ENCODE measurements around the gene CLIC4.
"Not testable (repeated sequence)": the region's sequence is repeated elsewhere in the genome, so short reads cannot be mapped to it uniquely, and the experiment has no call there.

Gene CLIC4

GRCh38 chr1:24714859-24715520 lies 30.3 kb upstream of the CLIC4 start:
- intact Hi-C loops (cut with DNase I), result loop anchor here (1.0 to 10.0 kb wide), 2 partner anchors 30 to 70 kb away; partner anchors contain the start of genes CLIC4 and SRRM1
- peak; percentile 79 to 97 (median 90) for DNase-seq

DNA sequence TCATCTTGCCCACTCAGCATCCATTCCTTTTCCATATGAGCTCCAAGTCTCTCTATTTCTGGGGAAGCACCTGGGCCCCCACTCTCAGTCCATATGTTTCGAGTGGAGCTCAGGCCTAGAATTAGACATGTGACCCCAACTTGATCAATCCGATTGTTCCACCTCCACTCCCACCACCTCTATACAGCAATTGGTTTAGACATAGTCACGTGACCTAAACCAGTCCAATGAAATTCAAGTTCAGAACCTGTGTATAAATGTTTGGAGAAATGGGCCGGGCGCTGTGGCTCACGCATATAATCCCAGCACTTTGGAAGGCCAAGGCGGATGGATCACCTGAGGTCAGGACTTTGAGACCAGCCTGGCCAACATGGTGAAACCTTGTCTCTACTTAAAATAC lies 29.6 kb upstream of the CLIC4 start:
- no peak for DNase-seq
- intact Hi-C loops (cut with DNase I), result loop anchor here (1.0 to 10.0 kb wide), 2 partner anchors 30 to 71 kb away; partner anchors contain the start of genes CLIC4 and SRRM1

- peak; percentile 71 to 97 (median 90) for DNase-seq
- intact Hi-C loops (cut with DNase I), result loop anchor here (10.0 kb wide), 1 partner anchor 73 kb away; the partner anchor contains the start of gene SRRM1
Observed at GRCh38 chr1:24717887-24718650, 27.2 kb upstream of the CLIC4 start.

DNA sequence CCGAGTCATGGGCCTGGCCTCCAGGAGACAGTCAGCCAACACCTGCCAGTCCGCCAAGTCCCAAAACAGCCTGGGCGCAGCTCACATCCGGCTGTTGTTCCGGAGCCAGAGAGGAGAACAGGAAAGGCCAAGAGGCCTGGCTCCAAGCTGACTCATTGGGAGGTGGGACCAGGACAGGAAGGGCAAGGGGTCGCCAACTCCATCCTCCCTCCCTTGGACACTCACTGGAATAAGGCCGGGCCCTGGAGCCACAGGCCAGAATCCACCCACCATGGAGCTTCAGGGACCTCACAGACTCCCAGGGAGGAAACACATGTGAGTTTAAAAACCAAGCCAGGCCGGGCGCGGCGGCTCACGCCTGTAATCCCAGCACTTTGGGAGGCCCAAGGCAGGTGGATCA lies 25.1 kb upstream of the CLIC4 start:
- intact Hi-C loops (cut with DNase I), result no loop called here
- DNase-seq, result peak in 12 of 42 donors; percentile 5 to 81 (median 53)

DNA sequence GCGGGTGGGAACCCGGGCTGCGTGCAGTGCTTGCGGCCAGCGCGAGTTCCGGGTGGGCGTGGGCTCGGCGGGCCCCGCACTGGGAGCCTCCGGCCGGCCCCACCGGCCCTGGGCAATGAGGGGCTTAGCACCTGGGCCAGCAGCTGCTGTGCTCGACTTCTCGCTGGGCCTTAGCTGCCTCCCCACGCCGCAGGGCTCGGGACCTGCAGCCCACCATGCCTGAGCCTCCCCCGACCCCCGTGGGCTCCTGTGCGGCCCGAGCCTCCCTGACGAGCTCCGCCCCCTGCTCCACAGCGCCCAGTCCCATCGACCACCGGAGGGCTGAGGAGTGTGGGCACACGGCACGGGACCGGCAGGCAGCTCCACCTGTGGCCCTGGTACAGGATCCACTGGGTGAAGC lies 23.7 kb upstream of the CLIC4 start:
- intact Hi-C loops (cut with DNase I), result no loop called here

DNA sequence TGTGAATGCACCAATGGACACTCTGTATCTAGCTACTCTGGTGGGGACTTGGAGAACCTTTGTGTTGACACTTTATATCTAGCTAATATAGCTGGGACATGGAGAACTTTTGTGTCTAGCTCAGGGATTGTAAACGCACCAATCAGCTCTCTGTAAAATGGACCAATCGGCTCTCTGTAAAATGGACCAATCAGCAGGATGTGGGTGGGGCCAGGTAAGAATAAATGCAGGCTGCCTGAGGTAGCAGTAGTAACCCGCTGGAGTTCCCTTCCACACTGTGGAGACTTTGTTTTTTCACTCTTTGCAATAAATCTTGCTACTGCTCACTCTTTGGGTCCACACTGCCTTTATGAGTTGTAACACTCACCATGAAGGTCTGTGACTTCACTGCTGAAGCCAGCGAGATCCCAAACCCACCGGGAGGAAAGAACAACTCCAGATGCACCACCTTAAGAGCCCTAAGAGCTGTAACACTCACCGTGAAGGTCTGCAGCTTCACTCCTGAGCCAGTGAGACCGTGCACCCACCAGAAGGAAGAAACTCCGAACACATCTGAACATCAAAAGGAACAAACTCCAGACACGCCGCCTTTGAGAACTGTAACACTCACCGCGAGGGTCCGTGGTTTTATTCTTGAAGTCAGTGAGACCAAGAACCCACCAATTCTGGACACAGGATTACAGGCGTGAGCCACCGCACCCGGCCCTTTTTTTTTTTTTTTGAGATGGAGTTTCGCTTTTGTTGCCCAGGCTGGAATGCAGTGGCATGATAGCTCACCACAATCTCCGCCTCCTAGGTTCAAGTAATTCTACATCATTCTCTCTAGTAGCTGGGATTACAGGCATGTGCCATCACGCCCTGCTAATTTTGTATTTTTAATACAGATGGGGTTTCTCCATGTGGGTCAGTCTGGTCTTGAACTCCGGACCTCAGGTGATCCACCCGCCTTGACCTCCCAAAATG lies 22.9 kb upstream of the CLIC4 start:
- intact Hi-C loops (cut with DNase I); DNase-seq: not testable (repeated sequence)

More for the DNA sequence above, 23.7 kb upstream of the CLIC4 start:
- no peak for DNase-seq

GRCh38 chr1:24724345-24725208 lies 20.7 kb upstream of the CLIC4 start:
- DNase-seq, result peak in 16 of 42 donors; percentile 13 to 83 (median 49)
- intact Hi-C loops (cut with DNase I), result no loop called here

DNA sequence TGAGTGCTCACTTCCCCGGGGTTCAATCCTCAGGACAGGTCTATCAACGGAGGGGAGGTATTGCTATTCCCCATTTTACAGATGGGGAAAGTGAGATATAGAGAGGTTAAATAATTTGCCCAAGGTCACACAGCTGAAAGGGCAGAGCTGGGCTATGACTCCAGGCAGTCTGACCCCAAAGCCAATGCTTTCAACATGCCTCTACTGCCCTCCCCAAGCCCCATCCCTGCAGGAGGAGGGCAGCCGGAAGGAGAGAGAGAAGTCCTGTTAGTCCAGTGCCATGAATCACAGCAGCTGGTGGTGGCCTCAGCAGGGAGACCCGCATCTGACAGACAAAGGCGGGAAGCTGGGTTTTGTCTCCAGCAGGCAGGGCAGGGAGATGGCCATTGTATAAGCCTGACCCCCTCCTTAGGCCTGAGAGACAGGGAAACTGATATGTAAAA lies 20.0 kb upstream of the CLIC4 start:
- DNase-seq, result peak in 10 of 42 donors; percentile 17 to 69 (median 36)
- intact Hi-C loops (cut with DNase I), result no loop called here

DNA sequence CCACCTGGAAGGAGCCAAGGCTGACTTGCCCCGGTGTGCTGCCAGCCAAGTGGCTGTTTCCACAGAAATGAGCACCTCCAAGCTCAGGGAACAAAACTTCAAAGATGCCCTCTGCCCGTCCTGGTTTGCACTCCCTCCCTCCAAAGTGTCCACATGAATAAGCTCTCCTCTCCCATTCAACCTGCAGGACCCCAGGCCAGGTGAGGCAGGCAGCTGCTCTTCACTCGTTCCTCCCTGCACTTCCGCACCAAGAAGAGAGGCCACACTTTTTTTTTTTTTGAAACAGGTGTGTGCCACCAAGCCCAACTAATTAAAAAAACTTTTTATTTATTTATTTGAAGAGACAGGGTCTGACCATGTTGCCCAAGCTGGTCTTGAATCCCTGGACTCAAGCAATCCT lies 18.5 kb upstream of the CLIC4 start:
- DNase-seq, result no peak
- intact Hi-C loops (cut with DNase I), result no loop called here

GRCh38 chr1:24727501-24728216 lies 17.6 kb upstream of the CLIC4 start:
- intact Hi-C loops (cut with DNase I), result no loop called here

GRCh38 chr1:24728982-24729381 lies 16.3 kb upstream of the CLIC4 start:
- intact Hi-C loops (cut with DNase I), result no loop called here
- DNase-seq, result no peak

More at GRCh38 chr1:24727501-24728216, 17.6 kb upstream of the CLIC4 start:
- DNase-seq, result peak in 30 of 42 donors; percentile 24 to 80 (median 50)

- intact Hi-C loops (cut with DNase I), result no loop called here
Observed at GRCh38 chr1:24732186-24732885, 12.9 kb upstream of the CLIC4 start.

DNA sequence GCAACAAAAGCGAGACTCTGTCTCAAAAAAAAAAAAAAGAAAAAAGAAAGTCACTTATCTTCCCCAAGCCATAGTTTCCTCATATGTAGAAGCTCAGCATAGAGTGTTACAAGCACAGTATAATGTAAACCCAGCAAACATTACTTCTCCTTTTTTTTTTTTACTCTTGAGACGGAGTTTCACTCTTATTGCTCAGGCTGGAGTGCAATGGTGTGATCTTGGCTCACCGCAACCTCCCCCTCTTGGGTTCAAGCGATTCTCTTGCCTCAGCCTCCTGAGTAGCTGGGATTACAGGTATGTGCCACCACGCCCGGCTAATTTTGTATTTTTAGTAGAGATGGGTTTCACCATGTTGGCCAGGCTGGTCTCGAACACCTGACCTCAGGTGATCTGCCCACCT lies 11.9 kb upstream of the CLIC4 start:
- intact Hi-C loops (cut with DNase I), result not testable (repeated sequence)

More at GRCh38 chr1:24732186-24732885, 12.9 kb upstream of the CLIC4 start:
- no peak for DNase-seq

GRCh38 chr1:24735156-24735508 lies 10.1 kb upstream of the CLIC4 start:
- intact Hi-C loops (cut with DNase I), result no loop called here
- DNase-seq, result no peak

More for the DNA sequence above, 11.9 kb upstream of the CLIC4 start:
- not testable (repeated sequence) for DNase-seq

DNA sequence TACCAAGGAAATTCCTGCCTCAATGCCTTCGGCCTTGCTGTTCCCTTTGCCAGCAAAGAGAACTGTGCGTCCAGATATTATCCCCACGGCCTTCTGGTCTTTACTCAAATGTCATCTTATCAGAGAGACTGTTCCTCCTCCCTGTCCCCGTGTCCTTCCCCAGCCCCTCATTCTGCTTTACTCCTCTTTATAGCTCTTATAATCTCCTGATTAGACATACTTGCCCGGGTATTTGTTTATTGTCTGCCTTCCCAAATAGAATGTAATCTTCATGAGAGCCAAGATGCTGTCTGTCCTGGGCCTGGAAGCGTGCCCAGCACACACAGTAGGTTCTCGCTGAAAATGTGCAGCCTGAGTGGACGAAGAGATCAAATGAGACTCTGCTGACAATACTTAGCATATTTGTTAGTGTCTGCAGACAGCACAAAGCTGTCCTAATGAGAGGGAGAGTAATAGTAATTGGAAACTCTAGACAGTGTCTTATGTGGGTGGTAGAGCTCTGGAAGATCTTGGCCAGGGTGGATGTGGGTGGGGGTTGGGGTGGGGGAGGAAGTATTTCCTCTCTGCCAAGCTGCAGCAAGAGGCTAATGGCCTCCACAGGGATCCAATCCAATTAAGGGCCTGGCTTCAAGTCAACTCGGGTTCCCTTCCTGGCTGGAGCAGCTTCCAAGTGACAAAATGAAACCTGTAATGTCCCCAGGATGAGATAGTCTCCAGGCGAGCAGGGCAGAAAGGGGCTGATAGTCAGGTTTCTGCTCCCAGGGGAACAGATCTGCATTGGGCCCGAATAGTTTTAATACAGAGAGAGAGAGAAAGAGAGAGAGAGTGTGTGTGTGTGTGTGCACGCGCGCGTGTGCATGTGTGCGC lies 9.5 kb upstream of the CLIC4 start:
- intact Hi-C loops (cut with DNase I), result no loop called here
- DNase-seq, result peak in 13 of 42 donors; percentile 30 to 73 (median 49)

Data from head of caudate nucleus (tissue), 42 donors.